ENCODE measurements around the gene TAPT1.

Gene TAPT1

DNA sequence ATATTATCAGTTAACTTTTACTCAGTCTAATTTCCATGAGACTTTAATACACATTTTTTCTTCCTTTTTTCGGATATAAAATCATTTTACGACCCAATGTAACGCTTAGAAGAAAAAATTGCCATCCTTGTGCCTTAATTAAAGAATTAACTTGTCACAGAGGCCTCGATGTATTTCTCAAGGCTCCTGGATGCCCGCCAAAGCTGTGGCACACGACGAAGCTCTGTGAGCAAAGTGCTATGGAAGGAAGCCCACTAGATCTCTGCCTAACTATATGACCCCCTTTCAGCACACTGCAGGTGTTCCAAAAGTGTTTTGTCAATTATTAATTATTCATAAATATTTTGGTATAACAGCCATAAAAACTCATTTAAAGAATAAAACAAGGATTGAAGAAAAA is 54.4 kb downstream of the TAPT1 start:
- H3K36me3 ChIP-seq (ENCODE audit: insufficient read depth, low read length): 0 out of 2 replicates have a peak, but pooled peaks cover 4% of the 10 kb centered on the region

DNA sequence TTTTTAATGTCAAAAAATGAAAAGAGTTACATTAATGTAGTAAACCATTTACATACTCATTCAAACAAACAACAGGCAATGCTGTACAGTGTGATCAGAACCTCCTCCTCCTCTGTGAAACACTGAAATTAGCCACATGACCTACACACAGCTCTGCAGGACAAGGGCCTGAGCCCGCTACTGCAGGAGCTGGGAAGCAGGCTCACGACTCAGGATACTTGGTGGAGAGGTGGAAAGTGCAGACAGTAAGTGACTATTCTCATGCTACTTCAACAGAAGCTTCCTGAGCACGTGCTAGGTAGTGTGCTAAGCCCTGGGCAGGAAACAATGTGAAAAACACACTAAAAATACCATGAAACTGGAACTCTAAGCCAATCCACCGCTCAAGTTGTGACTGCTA is 56.8 kb downstream of the TAPT1 start:
- Histone ChIP-seq H3K27me3 (ENCODE audit: insufficient read depth, low read length) (no peaks in the 10 kb centered on the region), H3K36me3 (ENCODE audit: insufficient read depth, low read length) (0 out of 2 replicates have a peak, but pooled peaks cover 4% of the 10 kb centered on the region), H3K4me2 (ENCODE audit: low read length) (no peak overlapping the region), H3K9me3 (ENCODE audit: low read length) (no peaks in the 10 kb centered on the region), H3K9ac (ENCODE audit: low read length) (no peak overlapping the region), H3K9me2 (ENCODE audit: low read depth, low read length) (no peaks in the 10 kb centered on the region), H4K20me1 (ENCODE audit: insufficient read depth, low read length) (no peaks in the 10 kb centered on the region), H3F3A (ENCODE audit: insufficient read depth, low read length) (no peaks in the 10 kb centered on the region), H3K27ac (ENCODE audit: low read depth, low read length, poor library complexity, severe bottlenecking) (no peak overlapping the region), H3K4me1 (ENCODE audit: insufficient read depth, low read length, severe bottlenecking) (no peaks in the 10 kb centered on the region), H3K79me2 (ENCODE audit: insufficient read depth, low read length) (no peaks in the 10 kb centered on the region), H3K4me3 (ENCODE audit: low read depth, low read length, poor library complexity, severe bottlenecking) (no peak overlapping the region), H2AFZ (ENCODE audit: low read length) (no peak overlapping the region)
- TF ChIP-seq EZH2 (IDR thresholded peaks at IDR 0.05; ENCODE audit: borderline replicate concordance, low read length): no peak
- TF ChIP-seq, protein P1, sequence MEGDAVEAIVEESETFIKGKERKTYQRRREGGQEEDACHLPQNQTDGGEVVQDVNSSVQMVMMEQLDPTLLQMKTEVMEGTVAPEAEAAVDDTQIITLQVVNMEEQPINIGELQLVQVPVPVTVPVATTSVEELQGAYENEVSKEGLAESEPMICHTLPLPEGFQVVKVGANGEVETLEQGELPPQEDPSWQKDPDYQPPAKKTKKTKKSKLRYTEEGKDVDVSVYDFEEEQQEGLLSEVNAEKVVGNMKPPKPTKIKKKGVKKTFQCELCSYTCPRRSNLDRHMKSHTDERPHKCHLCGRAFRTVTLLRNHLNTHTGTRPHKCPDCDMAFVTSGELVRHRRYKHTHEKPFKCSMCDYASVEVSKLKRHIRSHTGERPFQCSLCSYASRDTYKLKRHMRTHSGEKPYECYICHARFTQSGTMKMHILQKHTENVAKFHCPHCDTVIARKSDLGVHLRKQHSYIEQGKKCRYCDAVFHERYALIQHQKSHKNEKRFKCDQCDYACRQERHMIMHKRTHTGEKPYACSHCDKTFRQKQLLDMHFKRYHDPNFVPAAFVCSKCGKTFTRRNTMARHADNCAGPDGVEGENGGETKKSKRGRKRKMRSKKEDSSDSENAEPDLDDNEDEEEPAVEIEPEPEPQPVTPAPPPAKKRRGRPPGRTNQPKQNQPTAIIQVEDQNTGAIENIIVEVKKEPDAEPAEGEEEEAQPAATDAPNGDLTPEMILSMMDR (IDR thresholded peaks at IDR 0.05; ENCODE audit: low read length): no peak

More for the DNA sequence above, 54.4 kb downstream of the TAPT1 start:
- H2AFZ ChIP-seq (ENCODE audit: low read length): no peak overlapping the region
- no peaks in the 10 kb centered on the region for H4K20me1 ChIP-seq (ENCODE audit: insufficient read depth, low read length)
- H3K9me3 ChIP-seq (ENCODE audit: low read length): no peaks in the 10 kb centered on the region
- H3K9me2 ChIP-seq (ENCODE audit: low read depth, low read length): no peaks in the 10 kb centered on the region
- no peaks in the 10 kb centered on the region for H3K27me3 ChIP-seq (ENCODE audit: insufficient read depth, low read length)
- no peak overlapping the region for H3K9ac ChIP-seq (ENCODE audit: low read length)
- TF ChIP-seq, protein P1 (IDR thresholded peaks at IDR 0.05; ENCODE audit: low read length): no peak
- no peak for TF ChIP-seq EZH2 (IDR thresholded peaks at IDR 0.05; ENCODE audit: borderline replicate concordance, low read length)
- no peak overlapping the region for H3K27ac ChIP-seq (ENCODE audit: low read depth, low read length, poor library complexity, severe bottlenecking)
- H3K4me1 ChIP-seq (ENCODE audit: insufficient read depth, low read length, severe bottlenecking): no peaks in the 10 kb centered on the region
- H3K4me2 ChIP-seq (ENCODE audit: low read length): no peak overlapping the region
- no peaks in the 10 kb centered on the region for H3K79me2 ChIP-seq (ENCODE audit: insufficient read depth, low read length)
- no peak overlapping the region for H3K4me3 ChIP-seq (ENCODE audit: low read depth, low read length, poor library complexity, severe bottlenecking)
- H3F3A ChIP-seq (ENCODE audit: insufficient read depth, low read length): no peaks in the 10 kb centered on the region

DNA sequence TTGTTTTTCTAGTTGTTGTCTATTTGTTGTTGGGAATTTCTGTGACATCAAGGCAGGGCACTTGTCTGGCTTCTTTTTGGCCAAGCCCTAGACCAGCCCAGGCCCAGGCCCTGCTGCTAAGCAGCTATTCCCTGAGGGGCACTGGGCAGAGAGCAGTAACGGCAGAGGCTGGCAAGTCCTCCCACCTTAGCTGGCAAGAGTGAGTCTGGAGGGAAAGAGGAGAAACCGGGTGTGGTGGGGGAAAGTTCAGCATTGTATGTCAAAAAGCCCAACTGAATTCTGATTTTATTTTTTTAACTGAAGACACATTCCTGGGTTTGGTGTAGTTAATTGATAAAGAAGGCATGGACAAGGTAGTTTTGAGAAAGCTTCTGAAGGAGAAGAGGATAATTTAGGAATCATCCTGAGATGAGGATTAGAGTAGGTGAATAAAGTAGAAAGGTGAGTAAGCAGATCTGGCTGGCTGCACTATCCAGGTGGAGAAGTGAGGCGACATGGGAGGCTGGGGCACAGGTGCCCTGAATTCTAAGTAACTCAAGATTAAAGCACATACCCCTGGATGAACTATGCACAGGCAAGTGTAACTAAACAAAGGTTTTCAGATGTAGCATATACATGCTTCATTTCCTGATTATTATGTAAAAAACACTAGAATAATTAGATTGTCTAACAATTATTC is 57.4 kb downstream of the TAPT1 start:
- H3K4me2 ChIP-seq (ENCODE audit: low read length): no peak overlapping the region
- no peak overlapping the region for H3K27ac ChIP-seq (ENCODE audit: low read depth, low read length, poor library complexity, severe bottlenecking)
- H3K79me2 ChIP-seq (ENCODE audit: insufficient read depth, low read length): no peaks in the 10 kb centered on the region
- H3K4me1 ChIP-seq (ENCODE audit: insufficient read depth, low read length, severe bottlenecking): no peaks in the 10 kb centered on the region
- no peak overlapping the region for H2AFZ ChIP-seq (ENCODE audit: low read length)
- H3K9ac ChIP-seq (ENCODE audit: low read length): no peak overlapping the region
- H3K9me3 ChIP-seq (ENCODE audit: low read length): no peaks in the 10 kb centered on the region
- TF ChIP-seq EZH2 (IDR thresholded peaks at IDR 0.05; ENCODE audit: borderline replicate concordance, low read length): no peak
- TF ChIP-seq, protein P1 (IDR thresholded peaks at IDR 0.05; ENCODE audit: low read length): no peak
- H3K9me2 ChIP-seq (ENCODE audit: low read depth, low read length): no peaks in the 10 kb centered on the region
- H4K20me1 ChIP-seq (ENCODE audit: insufficient read depth, low read length): no peaks in the 10 kb centered on the region
- H3K4me3 ChIP-seq (ENCODE audit: low read depth, low read length, poor library complexity, severe bottlenecking): no peak overlapping the region
- H3F3A ChIP-seq (ENCODE audit: insufficient read depth, low read length): no peaks in the 10 kb centered on the region
- H3K36me3 ChIP-seq (ENCODE audit: insufficient read depth, low read length): 0 out of 2 replicates have a peak, but pooled peaks cover 4% of the 10 kb centered on the region
- no peaks in the 10 kb centered on the region for H3K27me3 ChIP-seq (ENCODE audit: insufficient read depth, low read length)

All from OCI-LY1 (cell line).